SU-DHL-6 (cell line): ENCODE results near the gene WDR45.

Experiments used
- H2AFZ ChIP-seq: fragments of 200-600 bp; sonication (generic); 2 replicates; pipeline ENCODE4 v1.6.1; 2014; ENCODE audit warnings: low read depth, mild to moderate bottlenecking, moderate library complexity, mixed read lengths, antibody characterized with exemption, low read length; ENCODE audit not compliant: severe bottlenecking
- H3F3A ChIP-seq: fragments of 200-600 bp; shearing (Covaris generic); 2 replicates; pipeline ENCODE4 v1.6.0; 2016; ENCODE audit warnings: antibody characterized with exemption, mild to moderate bottlenecking; ENCODE audit not compliant: insufficient read depth
- H3K27ac ChIP-seq: fragments of 200-600 bp; sonication (generic); 2 replicates; pipeline ENCODE4 v1.5.1; 2016; ENCODE audit warnings: low read depth, mild to moderate bottlenecking, low read length, moderate library complexity, mixed read lengths
- H3K27me3 ChIP-seq: fragments of 200-600 bp; sonication (generic), shearing (Covaris generic); 2 replicates; pipeline ENCODE4 v1.6.0; 2014; ENCODE audit warnings: mild to moderate bottlenecking, low read length
- H3K36me3 ChIP-seq: fragments of 200-600 bp; sonication (generic); 2 replicates; pipeline ENCODE4 v1.6.1; 2014; ENCODE audit warnings: mild to moderate bottlenecking, low read length, mixed read lengths
- H3K4me2 ChIP-seq: fragments of 300-600, 200-600 bp; shearing (Covaris generic), sonication (generic); 2 replicates; pipeline ENCODE4 v1.6.0; 2014; ENCODE audit warnings: low read length, low read depth, mild to moderate bottlenecking; ENCODE audit not compliant: poor library complexity, severe bottlenecking
- H3K4me3 ChIP-seq: fragments of 200-600 bp; sonication (generic); 2 replicates; pipeline ENCODE4 v1.5.1; 2014; ENCODE audit warnings: antibody characterized with exemption, low read length, mild to moderate bottlenecking, mixed read lengths; ENCODE audit not compliant: insufficient read depth, poor library complexity, severe bottlenecking
- H3K79me2 ChIP-seq: fragments of 200-600 bp; sonication (generic); 2 replicates; pipeline ENCODE4 v1.6.1; 2014; ENCODE audit warnings: mild to moderate bottlenecking, low read length, moderate library complexity; ENCODE audit not compliant: insufficient read depth
- H3K9ac ChIP-seq: fragments of 200-600 bp; sonication (generic); 2 replicates; pipeline ENCODE4 v1.7.0; 2014; ENCODE audit warnings: mild to moderate bottlenecking, low read length
- H3K9me2 ChIP-seq: fragments of 200-600 bp; sonication (generic); replicated peaks from 2 replicates; pipeline ENCODE4 v1.6.1; 2014; ENCODE audit warnings: low read length; ENCODE audit not compliant: insufficient read depth
- H3K9me3 ChIP-seq: fragments of 200-600 bp; sonication (generic); 2 replicates; pipeline ENCODE4 v1.6.1; 2014; ENCODE audit warnings: low read length, mixed read lengths; ENCODE audit not compliant: insufficient read depth
- H4K20me1 ChIP-seq: fragments of 200-600 bp; sonication (generic); 2 replicates; pipeline ENCODE4 v1.6.1; 2014; ENCODE audit warnings: low read depth, mild to moderate bottlenecking, antibody characterized with exemption, low read length, moderate library complexity, mixed read lengths
- EZH2phosphoT487 ChIP-seq: fragments of 200-600 bp; sonication (generic), shearing (Covaris generic); conservative IDR thresholded peaks from 2 replicates; pipeline ENCODE4 v1.6.1; 2018; ENCODE audit warnings: mild to moderate bottlenecking, antibody characterized with exemption, low read length, moderate library complexity, mixed read lengths
- TF ChIP-seq, protein P1 (sequence below): fragments of 200-600 bp; sonication (generic); IDR thresholded peaks from one replicate; pipeline ENCODE4 v1.5.1; 2017; ENCODE audit warnings: antibody characterized with exemption, mild to moderate bottlenecking, low read length, moderate library complexity; ENCODE audit not compliant: insufficient read depth, poor library complexity, severe bottlenecking

Gene WDR45

DNA sequence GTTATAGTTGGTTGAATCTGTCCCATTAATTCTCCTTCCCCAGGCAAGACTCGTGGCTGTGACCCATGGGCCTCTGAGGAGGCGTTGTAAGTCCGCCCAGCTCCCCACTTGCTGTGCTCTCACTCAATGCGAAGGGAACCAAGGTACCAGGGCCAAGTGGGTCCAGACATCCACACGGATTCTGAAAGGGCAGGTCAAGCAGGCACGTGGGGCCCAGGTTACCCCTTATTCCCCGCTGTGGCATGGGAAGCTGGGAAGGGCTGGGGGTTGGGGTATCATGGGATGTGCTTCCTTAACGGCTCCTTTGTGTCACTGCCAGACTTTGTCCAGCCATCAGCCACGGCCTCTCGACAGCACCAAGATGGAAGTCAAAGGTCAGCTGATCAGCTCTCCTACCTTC is 17.8 kb downstream of the WDR45 start:
- Histone ChIP-seq H3K79me2 (no peaks in the 10 kb centered on the region), H3K4me2 (no peak overlapping the region), H3K36me3 (no peaks in the 10 kb centered on the region), H4K20me1 (no peaks in the 10 kb centered on the region), H3K9ac (no peak overlapping the region), H3F3A (no peaks in the 10 kb centered on the region; the same call in 1 of the 2 replicates), H3K9me2 (no peaks in the 10 kb centered on the region), H3K4me3 (no peak overlapping the region), H2AFZ (no peak overlapping the region), H3K27me3 (no peaks in the 10 kb centered on the region), H3K9me3 (no peaks in the 10 kb centered on the region), H3K27ac (no peak overlapping the region)
- TF ChIP-seq EZH2phosphoT487: no peak
- TF ChIP-seq, protein P1, sequence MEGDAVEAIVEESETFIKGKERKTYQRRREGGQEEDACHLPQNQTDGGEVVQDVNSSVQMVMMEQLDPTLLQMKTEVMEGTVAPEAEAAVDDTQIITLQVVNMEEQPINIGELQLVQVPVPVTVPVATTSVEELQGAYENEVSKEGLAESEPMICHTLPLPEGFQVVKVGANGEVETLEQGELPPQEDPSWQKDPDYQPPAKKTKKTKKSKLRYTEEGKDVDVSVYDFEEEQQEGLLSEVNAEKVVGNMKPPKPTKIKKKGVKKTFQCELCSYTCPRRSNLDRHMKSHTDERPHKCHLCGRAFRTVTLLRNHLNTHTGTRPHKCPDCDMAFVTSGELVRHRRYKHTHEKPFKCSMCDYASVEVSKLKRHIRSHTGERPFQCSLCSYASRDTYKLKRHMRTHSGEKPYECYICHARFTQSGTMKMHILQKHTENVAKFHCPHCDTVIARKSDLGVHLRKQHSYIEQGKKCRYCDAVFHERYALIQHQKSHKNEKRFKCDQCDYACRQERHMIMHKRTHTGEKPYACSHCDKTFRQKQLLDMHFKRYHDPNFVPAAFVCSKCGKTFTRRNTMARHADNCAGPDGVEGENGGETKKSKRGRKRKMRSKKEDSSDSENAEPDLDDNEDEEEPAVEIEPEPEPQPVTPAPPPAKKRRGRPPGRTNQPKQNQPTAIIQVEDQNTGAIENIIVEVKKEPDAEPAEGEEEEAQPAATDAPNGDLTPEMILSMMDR: no peak

DNA sequence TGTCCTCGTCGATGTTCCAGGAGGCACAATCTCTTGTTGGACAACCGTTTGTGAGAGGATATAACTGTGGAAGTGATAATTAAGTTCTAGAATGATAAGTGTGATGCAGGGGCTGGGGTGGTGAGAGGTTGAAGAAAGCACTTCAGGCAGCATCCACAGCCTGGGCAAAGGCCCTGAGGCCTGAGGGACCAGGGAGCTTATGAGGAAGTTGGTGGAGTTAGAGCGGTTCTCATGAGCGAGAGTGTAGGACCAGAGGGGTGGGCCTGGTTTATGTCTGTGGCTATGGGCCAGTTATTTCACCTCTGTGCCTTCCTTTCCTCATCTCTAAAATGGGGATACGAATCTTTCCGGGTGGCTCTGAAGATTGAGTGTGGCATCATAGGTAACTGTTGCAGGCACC is 18.2 kb downstream of the WDR45 start:
- H3K4me2 ChIP-seq: no peak overlapping the region
- H3K79me2 ChIP-seq: no peaks in the 10 kb centered on the region
- no peaks in the 10 kb centered on the region for H3K27me3 ChIP-seq
- H2AFZ ChIP-seq: no peak overlapping the region
- no peak overlapping the region for H3K27ac ChIP-seq
- no peaks in the 10 kb centered on the region for H3K9me2 ChIP-seq
- no peaks in the 10 kb centered on the region; the same call in 1 of the 2 replicates for H3F3A ChIP-seq
- H3K4me3 ChIP-seq: no peak overlapping the region
- H3K36me3 ChIP-seq: no peaks in the 10 kb centered on the region
- H4K20me1 ChIP-seq: no peaks in the 10 kb centered on the region
- no peaks in the 10 kb centered on the region for H3K9me3 ChIP-seq
- TF ChIP-seq, protein P1: no peak
- no peak overlapping the region for H3K9ac ChIP-seq

DNA sequence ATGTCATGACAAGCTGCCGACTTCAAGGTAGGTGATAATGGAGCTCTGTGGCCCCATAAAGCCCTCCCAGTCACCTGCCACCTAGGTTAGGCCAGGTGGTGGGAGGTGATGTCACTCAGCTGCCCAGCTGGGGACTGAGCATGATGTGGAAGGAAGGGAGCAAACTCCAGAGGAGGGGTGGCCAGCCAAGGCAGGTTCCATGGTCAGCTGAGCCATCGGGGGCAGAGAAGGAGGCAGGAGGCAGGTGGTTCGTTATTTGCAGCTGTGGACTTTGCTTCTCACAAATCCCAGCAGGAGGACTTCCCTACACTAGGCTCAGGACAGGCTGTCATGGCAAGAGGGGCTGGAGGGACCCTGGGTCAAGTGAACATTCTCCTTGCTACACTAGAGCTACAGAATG is 18.8 kb downstream of the WDR45 start:
- Histone ChIP-seq H2AFZ (no peak overlapping the region), H3K27me3 (no peaks in the 10 kb centered on the region), H3F3A (no peaks in the 10 kb centered on the region), H3K4me2 (no peak overlapping the region), H3K9me3 (no peaks in the 10 kb centered on the region), H4K20me1 (no peaks in the 10 kb centered on the region), H3K4me3 (no peak overlapping the region), H3K79me2 (no peaks in the 10 kb centered on the region), H3K9me2 (no peaks in the 10 kb centered on the region), H3K27ac (no peak overlapping the region), H3K36me3 (no peaks in the 10 kb centered on the region), H3K9ac (no peak overlapping the region)
- no peak for TF ChIP-seq EZH2phosphoT487
- TF ChIP-seq, protein P1: no peak

DNA sequence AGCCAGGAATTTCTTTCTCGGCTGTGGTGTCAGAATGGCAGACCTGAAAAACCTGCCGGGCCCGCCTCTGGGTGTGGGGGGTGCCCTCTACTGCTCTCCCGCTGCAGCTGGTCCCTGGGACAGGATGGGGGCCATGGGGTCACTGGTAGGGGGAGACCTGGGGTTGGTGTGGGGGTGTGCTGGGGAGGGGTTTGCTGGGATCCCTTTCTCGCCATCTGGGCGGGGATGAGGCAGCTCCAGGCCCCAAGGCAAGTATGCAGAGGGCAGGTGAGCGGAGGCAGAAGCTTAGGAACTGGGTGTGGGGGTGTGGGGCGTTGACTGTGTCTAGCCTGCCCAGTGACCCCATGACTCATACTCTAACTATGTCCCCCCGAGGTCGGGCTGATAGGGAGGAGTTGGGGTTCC is 20.0 kb downstream of the WDR45 start:
- Histone ChIP-seq H3K79me2 (no peaks in the 10 kb centered on the region), H3K4me3 (no peak overlapping the region), H4K20me1 (no peaks in the 10 kb centered on the region), H2AFZ (no peak overlapping the region), H3K9me2 (no peaks in the 10 kb centered on the region), H3F3A (no peaks in the 10 kb centered on the region), H3K9ac (no peak overlapping the region), H3K27me3 (no peaks in the 10 kb centered on the region), H3K36me3 (no peaks in the 10 kb centered on the region), H3K9me3 (no peaks in the 10 kb centered on the region), H3K27ac (no peak overlapping the region), H3K4me2 (no peak overlapping the region)
- TF ChIP-seq, protein P1: no peak
- no peak for TF ChIP-seq EZH2phosphoT487
